ENCODE data around the gene DNAH1.

DNA sequence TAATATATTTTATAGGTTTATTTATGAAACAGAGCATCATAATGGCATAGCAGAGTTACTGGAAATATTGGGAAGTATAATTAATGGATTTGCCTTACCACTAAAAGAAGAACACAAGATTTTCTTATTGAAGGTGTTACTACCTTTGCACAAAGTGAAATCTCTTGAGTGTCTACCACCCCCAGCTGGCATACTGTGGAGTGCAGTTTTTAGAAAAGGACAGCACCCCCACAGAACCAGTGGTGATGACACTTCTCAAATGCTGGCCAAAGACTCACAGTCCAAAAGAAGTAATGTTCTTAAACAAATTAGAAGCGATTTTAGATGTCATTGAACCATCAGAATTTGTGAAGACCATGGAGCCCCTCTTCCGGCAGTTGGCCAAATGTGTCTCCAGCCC, 58.1 kb downstream of the DNAH1 start:
- TF ChIP-seq, protein P1, sequence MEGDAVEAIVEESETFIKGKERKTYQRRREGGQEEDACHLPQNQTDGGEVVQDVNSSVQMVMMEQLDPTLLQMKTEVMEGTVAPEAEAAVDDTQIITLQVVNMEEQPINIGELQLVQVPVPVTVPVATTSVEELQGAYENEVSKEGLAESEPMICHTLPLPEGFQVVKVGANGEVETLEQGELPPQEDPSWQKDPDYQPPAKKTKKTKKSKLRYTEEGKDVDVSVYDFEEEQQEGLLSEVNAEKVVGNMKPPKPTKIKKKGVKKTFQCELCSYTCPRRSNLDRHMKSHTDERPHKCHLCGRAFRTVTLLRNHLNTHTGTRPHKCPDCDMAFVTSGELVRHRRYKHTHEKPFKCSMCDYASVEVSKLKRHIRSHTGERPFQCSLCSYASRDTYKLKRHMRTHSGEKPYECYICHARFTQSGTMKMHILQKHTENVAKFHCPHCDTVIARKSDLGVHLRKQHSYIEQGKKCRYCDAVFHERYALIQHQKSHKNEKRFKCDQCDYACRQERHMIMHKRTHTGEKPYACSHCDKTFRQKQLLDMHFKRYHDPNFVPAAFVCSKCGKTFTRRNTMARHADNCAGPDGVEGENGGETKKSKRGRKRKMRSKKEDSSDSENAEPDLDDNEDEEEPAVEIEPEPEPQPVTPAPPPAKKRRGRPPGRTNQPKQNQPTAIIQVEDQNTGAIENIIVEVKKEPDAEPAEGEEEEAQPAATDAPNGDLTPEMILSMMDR (IDR thresholded peaks at IDR 0.05; ENCODE audit: low read length), result no peak
- TF ChIP-seq EZH2phosphoT487 (IDR thresholded peaks at IDR 0.05; ENCODE audit: low read length) (no peak), EZH2 (optimal IDR thresholded peaks at IDR 0.05; ENCODE audit: low read depth, low read length) (no peak)
